Measurements from ENCODE around the gene ARHGAP9. TPM values are rescaled to one million over a fixed set of nuclear protein-coding genes. Genes with fewer than 3 reads are reported as not detected.
"Not testable (repeated sequence)": the region's sequence is repeated elsewhere in the genome, so short reads cannot be mapped to it uniquely, and the experiment has no call there.

ARHGAP9 gene
- total RNA-seq, 1 experiment from 2014 or later, result 2.6 TPM

DNA sequence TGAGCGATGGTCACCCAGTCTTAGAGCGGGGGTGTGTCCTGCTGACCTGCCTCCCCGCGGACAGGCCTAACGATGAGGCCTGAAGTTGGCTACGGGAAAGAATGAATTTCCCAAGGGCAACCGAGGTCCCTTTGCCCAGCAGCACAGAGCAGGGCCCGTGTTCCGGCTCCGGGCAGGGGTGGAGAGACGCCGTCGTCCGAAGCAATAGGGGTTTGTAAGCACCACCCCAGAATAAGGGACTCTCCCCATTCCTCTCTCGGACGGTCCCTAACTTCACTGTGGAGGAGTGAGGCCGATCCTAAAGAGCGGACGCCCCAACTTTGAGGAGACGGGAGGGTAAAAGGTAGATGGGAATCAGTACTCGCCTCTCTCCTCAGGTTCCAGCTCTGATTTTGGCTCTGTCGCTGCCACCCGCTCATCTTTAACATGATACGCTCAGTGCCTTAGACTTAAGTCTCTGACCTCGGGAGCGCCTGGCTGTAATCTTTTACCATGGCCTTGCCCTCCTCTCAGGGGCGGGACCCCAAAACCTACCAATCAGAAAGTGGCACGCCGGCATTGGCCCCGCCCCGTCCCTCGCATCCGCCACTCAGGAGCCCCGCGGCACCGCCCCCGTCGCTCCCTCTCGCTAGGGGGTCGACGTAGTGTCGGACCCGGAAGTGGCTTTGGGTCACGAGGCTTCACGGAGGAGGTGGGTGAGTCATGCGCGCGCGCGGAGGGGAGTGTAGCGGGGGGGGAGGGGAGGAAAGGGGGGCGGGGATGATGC lies 40.6 kb upstream of the ARHGAP9 start, which contains the start of gene DDIT3:
Gene DDIT3, minus strand, starts transcription at position 462 of the 766 bp plus-strand sequence. CDS start 3,108 bp downstream, outside the sequence.
- peak; percentile 97 for DNase-seq
- H3K4me3 ChIP-seq (ENCODE audit: insufficient read depth, low read depth, low read length), result peak within 1 kb of the TSS; percentile 83
- H3K27me3 ChIP-seq (ENCODE audit: control insufficient read depth, insufficient read depth, low read length), result no peaks in the 10 kb centered on the region
- H3K36me3 ChIP-seq (replicated peaks; ENCODE audit: control insufficient read depth, insufficient read depth, low read length), result peaks cover 32% of the 10 kb centered on the region

DNA sequence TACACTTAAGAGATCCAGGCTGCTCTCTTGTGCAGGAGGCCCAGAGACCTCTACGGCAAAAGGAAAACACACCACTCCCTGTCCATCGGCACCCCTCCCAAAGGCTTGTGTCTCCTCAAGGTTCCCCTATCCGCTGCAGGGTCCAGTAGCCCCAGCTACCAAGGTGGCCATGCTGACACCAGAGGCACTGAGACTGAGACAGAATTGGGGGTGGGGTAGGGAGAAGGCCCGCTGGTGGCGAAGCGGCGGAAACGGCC lies 40.1 kb upstream of the ARHGAP9 start:
- peak overlapping the region; percentile 83 for H3K4me3 ChIP-seq (ENCODE audit: insufficient read depth, low read depth, low read length)
- peaks cover 37% of the 10 kb centered on the region for H3K36me3 ChIP-seq (replicated peaks; ENCODE audit: control insufficient read depth, insufficient read depth, low read length)
- DNase-seq, result no peak
- H3K27me3 ChIP-seq (ENCODE audit: control insufficient read depth, insufficient read depth, low read length), result no peaks in the 10 kb centered on the region

DNA sequence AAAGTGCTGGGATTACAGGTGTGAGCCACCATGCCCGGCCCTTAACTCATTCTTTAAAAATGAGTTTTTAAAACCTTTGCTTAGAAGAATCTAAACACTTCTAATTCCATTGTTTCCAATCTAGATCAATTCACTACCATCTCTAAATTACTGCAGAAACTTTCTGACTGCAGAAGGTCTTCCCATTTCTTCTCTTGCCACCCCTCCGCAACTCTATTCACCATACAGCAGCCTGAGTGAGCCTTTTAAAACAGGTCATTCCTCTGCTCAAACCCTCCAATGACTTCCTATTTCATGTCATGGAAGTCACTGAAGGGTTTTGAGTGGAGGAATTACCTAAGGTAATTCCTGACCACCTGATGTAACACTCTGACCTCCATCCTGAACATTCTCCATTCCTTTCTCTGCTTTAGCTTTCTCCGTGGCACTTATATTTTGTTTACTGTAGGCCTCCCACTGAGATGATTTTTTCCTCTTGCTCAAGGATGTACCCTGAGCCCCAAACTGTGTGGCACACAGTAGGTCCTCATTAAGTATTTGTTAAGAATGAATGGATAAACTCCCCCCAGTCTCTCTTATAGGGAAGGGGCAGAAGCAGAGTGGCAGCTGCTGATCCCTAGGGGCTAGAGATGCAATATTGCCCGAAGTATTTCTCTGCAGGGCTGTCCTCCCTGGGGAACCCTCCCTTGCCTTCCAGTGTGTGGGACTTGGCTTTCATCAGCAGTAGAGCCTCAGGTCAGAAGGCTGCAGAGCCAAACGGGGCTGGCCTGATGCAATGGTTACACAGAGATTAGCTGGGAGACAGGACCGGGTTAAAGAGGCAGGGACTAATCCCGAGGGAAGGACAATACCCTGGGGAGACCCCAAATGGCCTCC lies 39.5 kb upstream of the ARHGAP9 start:
- DNase-seq, result peak; percentile 37
- H3K27me3 ChIP-seq (ENCODE audit: control insufficient read depth, insufficient read depth, low read length), result no peaks in the 10 kb centered on the region
- peak overlapping the region; percentile 83 for H3K4me3 ChIP-seq (ENCODE audit: insufficient read depth, low read depth, low read length)
- peaks cover 38% of the 10 kb centered on the region for H3K36me3 ChIP-seq (replicated peaks; ENCODE audit: control insufficient read depth, insufficient read depth, low read length)

DNA sequence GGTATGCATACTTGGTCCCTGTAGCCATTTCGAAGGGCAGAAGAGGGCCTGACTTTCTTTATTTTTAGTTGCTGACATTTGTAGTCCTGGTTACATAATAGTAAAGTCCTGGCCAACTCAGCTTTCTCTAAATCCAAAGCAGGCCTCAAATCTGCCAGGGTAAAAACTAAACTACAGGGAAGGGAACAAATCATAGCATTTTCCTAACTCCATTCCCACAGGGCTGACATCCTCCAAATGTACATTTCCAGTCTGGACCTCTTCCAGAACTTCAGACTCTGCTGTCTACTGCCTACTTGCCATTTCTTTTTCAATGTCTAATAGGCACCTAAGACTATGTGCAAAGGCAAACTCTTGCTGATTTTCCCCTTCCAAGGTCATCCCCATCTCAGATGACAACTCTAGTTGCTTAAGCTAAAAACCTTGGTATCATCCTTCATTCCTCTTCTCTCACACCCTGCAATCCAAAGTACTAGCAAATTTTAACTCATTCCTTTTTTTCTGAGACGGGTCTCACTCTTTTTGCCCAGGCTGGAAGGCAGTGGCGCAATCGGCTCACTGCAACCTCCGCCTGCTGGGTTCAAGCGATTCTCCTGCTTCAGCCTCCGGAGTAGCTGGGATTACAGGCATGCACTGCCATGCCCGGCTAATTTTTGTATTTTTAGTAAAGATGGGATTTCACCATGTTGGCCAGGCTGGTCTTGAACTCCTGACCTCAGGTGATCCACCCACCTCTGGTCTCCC lies 38.7 kb upstream of the ARHGAP9 start:
- H3K36me3 ChIP-seq (replicated peaks; ENCODE audit: control insufficient read depth, insufficient read depth, low read length), result peaks cover 38% of the 10 kb centered on the region
- H3K4me3 ChIP-seq (ENCODE audit: insufficient read depth, low read depth, low read length), result no peak overlapping the region
- DNase-seq, result no peak
- no peaks in the 10 kb centered on the region for H3K27me3 ChIP-seq (ENCODE audit: control insufficient read depth, insufficient read depth, low read length)

DNA sequence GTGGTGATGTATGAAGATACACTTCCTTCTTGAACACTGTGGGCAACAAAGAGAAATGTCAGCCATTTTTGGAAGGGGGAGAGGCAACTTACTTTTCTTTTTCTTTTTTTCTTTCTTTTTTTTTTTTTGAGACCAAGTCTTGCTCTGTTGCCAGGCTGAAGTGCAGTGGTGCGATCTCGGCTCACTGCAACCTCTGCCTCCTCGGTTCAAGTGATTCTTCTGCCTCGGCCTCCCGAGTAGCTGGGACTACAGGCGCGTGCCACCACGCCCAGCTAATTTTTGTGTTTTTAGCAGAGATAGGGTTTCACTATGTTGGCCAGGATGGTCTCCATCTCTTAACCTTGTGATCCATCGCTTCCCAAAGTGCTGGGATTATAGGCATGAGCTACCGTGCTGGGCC lies 38.1 kb upstream of the ARHGAP9 start:
- DNase-seq; H3K4me3 ChIP-seq (ENCODE audit: insufficient read depth, low read depth, low read length); H3K27me3 ChIP-seq (ENCODE audit: control insufficient read depth, insufficient read depth, low read length): not testable (repeated sequence)
- peaks cover 43% of the 10 kb centered on the region for H3K36me3 ChIP-seq (replicated peaks; ENCODE audit: control insufficient read depth, insufficient read depth, low read length)

DNA sequence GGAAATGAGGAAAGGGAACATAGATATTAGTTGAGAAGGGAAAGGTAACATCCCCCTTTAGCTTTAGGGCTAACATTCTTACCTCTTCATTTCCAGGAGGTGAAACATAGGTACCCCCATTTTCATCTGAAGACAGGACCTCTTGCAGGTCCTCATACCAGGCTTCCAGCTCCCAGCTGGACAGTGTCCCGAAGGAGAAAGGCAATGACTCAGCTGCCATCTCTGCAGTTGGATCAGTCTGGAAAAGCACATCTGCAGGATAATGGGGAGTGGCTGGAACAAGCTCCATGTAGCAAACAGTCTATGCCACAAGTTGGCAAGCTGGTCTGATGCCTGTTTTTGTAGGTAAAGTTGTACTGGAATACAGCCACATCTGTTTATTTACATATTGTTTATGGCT lies 37.5 kb upstream of the ARHGAP9 start:
- DNase-seq, result no peak
- H3K4me3 ChIP-seq (ENCODE audit: insufficient read depth, low read depth, low read length), result no peak overlapping the region
- H3K27me3 ChIP-seq (ENCODE audit: control insufficient read depth, insufficient read depth, low read length), result no peaks in the 10 kb centered on the region
- peaks cover 49% of the 10 kb centered on the region for H3K36me3 ChIP-seq (replicated peaks; ENCODE audit: control insufficient read depth, insufficient read depth, low read length)

DNA sequence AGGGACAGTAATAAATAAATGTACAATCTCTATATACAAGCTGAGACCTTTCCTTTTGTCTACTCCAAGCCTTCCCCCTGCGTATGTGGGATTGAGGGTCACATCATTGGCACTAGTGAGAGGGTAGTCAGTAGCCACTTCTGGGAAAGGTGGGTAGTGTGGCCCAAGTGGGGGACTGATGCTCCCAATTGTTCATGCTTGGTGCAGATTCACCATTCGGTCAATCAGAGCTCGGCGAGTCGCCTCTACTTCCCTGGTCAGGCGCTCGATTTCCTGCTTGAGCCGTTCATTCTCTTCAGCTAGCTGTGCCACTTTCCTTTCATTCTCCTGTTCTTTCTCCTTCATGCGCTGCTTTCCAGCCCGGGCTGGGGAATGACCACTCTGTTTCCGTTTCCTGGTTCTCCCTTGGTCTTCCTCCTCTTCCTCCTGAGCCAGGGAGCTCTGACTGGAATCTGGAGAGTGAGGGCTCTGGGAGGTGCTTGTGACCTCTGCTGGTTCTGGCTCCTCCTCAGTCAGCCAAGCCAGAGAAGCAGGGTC lies 37.0 kb upstream of the ARHGAP9 start:
- Histone ChIP-seq H3K36me3 (replicated peaks; ENCODE audit: control insufficient read depth, insufficient read depth, low read length) (peaks cover 54% of the 10 kb centered on the region), H3K27me3 (ENCODE audit: control insufficient read depth, insufficient read depth, low read length) (no peaks in the 10 kb centered on the region), H3K4me3 (ENCODE audit: insufficient read depth, low read depth, low read length) (no peak overlapping the region)
- DNase-seq, result no peak

DNA sequence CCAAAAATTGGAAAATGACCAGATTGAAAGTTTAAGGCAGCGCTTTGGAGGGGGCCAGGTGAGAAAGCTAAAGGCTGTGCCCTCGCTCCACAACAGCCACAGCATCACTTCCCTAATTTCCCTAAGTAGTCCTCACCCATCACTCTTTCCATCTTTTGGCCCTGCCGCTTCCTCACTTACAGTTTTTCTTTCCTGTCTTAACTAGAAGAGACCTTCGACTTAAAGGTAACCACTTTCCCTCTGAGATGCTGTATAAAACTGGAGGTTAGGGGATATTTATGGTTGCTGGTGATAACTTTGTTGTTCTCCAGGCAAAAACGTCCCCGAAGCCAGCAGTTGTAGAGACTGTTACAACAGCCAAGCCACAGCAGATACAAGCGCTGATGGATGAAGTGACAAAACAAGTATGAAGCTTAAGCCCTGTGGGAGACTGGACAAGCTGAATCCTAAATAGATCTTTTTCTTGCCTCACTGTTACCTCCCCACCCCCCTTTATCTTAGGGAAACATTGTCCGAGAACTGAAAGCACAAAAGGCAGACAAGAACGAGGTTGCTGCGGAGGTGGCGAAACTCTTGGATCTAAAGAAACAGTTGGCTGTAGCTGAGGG lies 36.4 kb upstream of the ARHGAP9 start:
- Histone ChIP-seq H3K4me3 (ENCODE audit: insufficient read depth, low read depth, low read length) (no peak overlapping the region), H3K27me3 (ENCODE audit: control insufficient read depth, insufficient read depth, low read length) (no peaks in the 10 kb centered on the region), H3K36me3 (replicated peaks; ENCODE audit: control insufficient read depth, insufficient read depth, low read length) (peaks cover 60% of the 10 kb centered on the region)
- DNase-seq, result no peak

DNA sequence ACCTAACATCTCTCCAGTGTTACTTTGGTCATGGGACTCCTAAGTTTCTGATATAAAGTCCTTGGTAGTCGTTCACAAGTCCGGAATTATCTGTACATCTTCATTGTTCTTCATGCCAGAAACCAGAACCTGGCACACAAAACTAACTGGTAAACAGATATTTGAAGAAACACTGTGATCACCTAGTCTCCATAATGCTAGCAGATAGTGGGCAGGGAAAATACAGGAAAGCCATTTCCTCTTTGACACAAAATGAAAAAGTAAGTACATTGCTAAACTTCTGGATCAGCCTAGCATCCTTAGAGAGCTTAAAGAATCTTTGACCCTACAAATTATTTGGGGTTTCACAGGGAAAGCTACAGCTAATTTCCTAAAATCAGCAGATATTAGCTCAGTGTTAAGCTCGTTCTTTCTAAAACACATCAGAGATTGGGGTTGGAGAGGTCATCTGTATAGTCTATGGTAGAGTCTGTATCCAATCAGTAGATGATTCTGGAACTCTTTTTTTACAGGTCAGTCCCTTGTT lies 35.8 kb upstream of the ARHGAP9 start:
- no peak overlapping the region for H3K4me3 ChIP-seq (ENCODE audit: insufficient read depth, low read depth, low read length)
- H3K27me3 ChIP-seq (ENCODE audit: control insufficient read depth, insufficient read depth, low read length), result no peaks in the 10 kb centered on the region
- H3K36me3 ChIP-seq (replicated peaks; ENCODE audit: control insufficient read depth, insufficient read depth, low read length), result peaks cover 61% of the 10 kb centered on the region
- no peak for DNase-seq

DNA sequence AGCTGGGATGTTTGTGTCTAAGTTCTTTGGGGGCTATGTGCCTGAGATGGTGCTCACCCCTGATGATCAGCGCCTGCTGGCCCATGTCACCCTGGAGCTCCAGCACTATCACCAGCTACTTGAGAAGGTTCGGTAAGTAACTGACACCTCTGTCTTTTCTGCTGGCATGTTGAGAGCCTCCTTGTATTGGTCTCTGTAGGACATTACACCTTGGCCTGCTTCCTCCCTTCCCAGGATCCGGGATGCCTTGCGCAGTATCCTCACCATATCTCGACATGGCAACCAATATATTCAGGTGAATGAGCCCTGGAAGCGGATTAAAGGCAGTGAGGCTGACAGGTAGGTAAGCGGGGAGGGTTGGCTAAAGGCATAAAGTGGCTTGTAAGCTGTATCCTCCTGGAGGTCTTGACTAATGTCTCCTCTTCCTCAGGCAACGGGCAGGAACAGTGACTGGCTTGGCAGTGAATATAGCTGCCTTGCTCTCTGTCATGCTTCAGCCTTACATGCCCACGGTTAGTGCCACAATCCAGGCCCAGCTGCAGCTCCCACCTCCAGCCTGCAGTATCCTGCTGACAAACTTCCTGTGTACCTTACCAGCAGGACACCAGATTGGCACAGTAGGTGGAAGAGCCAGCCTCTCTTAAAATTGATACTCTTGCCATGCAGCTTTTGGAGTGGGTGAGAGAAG lies 35.2 kb upstream of the ARHGAP9 start:
- no peaks in the 10 kb centered on the region for H3K27me3 ChIP-seq (ENCODE audit: control insufficient read depth, insufficient read depth, low read length)
- no peak overlapping the region for H3K4me3 ChIP-seq (ENCODE audit: insufficient read depth, low read depth, low read length)
- DNase-seq, result no peak
- H3K36me3 ChIP-seq (replicated peaks; ENCODE audit: control insufficient read depth, insufficient read depth, low read length), result peaks cover 65% of the 10 kb centered on the region

DNA sequence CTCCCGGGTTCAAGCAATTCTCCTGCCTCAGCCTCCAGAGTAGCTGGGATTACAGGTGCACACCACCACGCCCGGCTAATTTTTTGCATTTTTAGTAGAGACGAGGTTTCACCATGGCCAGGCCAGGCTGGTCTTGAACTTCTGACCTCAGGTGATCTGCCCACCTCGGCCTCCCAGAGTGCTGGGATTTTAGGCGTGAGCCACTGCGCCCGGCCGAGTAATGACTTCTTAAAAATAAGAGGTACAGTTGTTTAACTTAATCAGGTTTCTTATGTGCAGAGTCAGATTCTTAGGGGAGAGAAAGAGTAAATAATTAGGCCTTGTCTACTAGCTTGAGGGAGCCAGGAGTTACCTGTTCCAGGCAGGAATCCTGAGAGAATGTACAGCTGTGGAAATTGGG lies 34.6 kb upstream of the ARHGAP9 start:
- peaks cover 65% of the 10 kb centered on the region for H3K36me3 ChIP-seq (replicated peaks; ENCODE audit: control insufficient read depth, insufficient read depth, low read length)
- H3K4me3 ChIP-seq (ENCODE audit: insufficient read depth, low read depth, low read length); DNase-seq; H3K27me3 ChIP-seq (ENCODE audit: control insufficient read depth, insufficient read depth, low read length): not testable (repeated sequence)

DNA sequence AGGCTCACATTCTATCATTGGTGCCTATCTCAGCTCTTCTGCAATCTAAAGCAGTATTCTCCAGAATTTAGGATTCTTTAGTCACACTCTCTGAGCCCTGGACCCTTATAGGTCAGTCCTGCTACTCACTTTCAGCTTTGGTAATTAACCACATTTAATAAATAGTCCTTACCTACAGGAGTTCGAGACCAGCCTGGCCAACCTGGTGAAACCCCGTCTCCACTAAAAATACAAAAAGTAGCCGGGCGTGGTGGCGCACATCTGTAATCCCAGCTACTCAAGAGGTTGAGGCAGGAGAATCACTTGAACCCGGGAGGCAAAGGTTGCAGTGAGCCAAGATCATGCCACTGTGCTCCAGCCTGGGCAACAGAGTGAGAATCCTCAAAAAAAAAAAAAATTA lies 34.0 kb upstream of the ARHGAP9 start:
- H3K27me3 ChIP-seq (ENCODE audit: control insufficient read depth, insufficient read depth, low read length); DNase-seq; H3K4me3 ChIP-seq (ENCODE audit: insufficient read depth, low read depth, low read length): not testable (repeated sequence)
- peaks cover 66% of the 10 kb centered on the region for H3K36me3 ChIP-seq (replicated peaks; ENCODE audit: control insufficient read depth, insufficient read depth, low read length)

DNA sequence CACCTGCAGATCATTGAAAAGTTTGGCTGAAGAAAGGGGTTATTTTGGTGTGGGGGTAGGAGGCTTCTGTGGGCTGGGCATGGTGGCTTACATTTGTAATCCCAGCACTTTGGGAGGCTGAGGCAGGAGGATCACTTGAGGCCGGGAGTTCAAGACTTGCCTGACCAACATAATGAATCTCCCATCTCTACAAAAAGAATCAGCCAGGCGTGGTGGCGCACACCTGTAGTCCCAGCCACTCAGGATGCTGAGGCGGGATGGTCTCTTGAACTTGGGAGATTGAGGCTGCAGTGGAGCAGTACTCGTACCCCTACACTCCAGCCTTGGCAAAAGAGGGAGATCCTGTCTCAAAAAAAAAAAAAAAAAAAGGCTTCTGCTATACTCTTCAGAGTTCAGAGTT lies 33.6 kb upstream of the ARHGAP9 start:
- H3K36me3 ChIP-seq (replicated peaks; ENCODE audit: control insufficient read depth, insufficient read depth, low read length), result peaks cover 64% of the 10 kb centered on the region
- no peaks in the 10 kb centered on the region for H3K27me3 ChIP-seq (ENCODE audit: control insufficient read depth, insufficient read depth, low read length)
- no peak for DNase-seq
- no peak overlapping the region for H3K4me3 ChIP-seq (ENCODE audit: insufficient read depth, low read depth, low read length)
